Loucy (cell line): Measurements from ENCODE around the gene FLNA.
"Not testable (repeated sequence)": the region's sequence is repeated elsewhere in the genome, so short reads cannot be mapped to it uniquely, and the experiment has no call there.

Source experiments
- H2AFZ ChIP-seq: fragments of 200-600 bp; sonication (generic); 2 replicates; pipeline ENCODE4 v1.6.0; 2016; ENCODE audit warnings: antibody characterized with exemption, mild to moderate bottlenecking, low read length, moderate library complexity
- H3F3A ChIP-seq: fragments of 200-600 bp; 2 replicates; pipeline ENCODE4 v1.6.0; 2016; ENCODE audit warnings: antibody characterized with exemption, low read depth, mild to moderate bottlenecking
- H3K27me3 ChIP-seq: fragments of 200-600 bp; sonication (generic); 2 replicates; pipeline ENCODE4 v1.6.1; 2014; ENCODE audit warnings: low read length, mild to moderate bottlenecking; ENCODE audit not compliant: insufficient read depth, poor library complexity, severe bottlenecking
- H3K36me3 ChIP-seq: fragments of 200-600 bp; sonication (generic); 2 replicates; pipeline ENCODE4 v1.6.1; 2016; ENCODE audit warnings: low read length; ENCODE audit not compliant: insufficient read depth
- H3K4me1 ChIP-seq: fragments of 200-600 bp; sonication (generic); 2 replicates; pipeline ENCODE4 v1.5.1; 2014; ENCODE audit warnings: low read length, mild to moderate bottlenecking; ENCODE audit not compliant: insufficient read depth, poor library complexity, severe bottlenecking
- H3K4me2 ChIP-seq: fragments of 200-600 bp; sonication (generic); 2 replicates; pipeline ENCODE4 v1.6.0; 2014; ENCODE audit warnings: antibody characterized with exemption, low read length, low read depth, mild to moderate bottlenecking; ENCODE audit not compliant: poor library complexity, severe bottlenecking
- H3K4me3 ChIP-seq: fragments of 200-600 bp; sonication (generic); 2 replicates; pipeline ENCODE4 v1.5.1; 2014; ENCODE audit warnings: low read length, mild to moderate bottlenecking, mixed read lengths; ENCODE audit not compliant: poor library complexity, severe bottlenecking
- H3K79me2 ChIP-seq: fragments of 200-600 bp; sonication (generic); 2 replicates; pipeline ENCODE4 v1.6.1; 2014; ENCODE audit warnings: low read length; ENCODE audit not compliant: insufficient read depth
- H3K9ac ChIP-seq: fragments of 200-600 bp; sonication (generic); 2 replicates; pipeline ENCODE4 v1.6.0; 2014; ENCODE audit warnings: mild to moderate bottlenecking, low read depth, low read length, moderate library complexity; ENCODE audit not compliant: poor library complexity, severe bottlenecking
- H3K9me2 ChIP-seq: fragments of 200-600 bp; sonication (generic); replicated peaks from 2 replicates; pipeline ENCODE4 v1.6.1; 2016; ENCODE audit warnings: low read depth, low read length, mixed read lengths
- H3K9me3 ChIP-seq: fragments of 200-600 bp; sonication (generic); 2 replicates; pipeline ENCODE4 v1.6.1; 2014; ENCODE audit warnings: mild to moderate bottlenecking, antibody characterized with exemption, low read length, low read depth; ENCODE audit not compliant: insufficient read depth
- H4K20me1 ChIP-seq: fragments of 200-600 bp; sonication (generic); 2 replicates; pipeline ENCODE4 v1.6.0; 2014; ENCODE audit warnings: antibody characterized with exemption, low read length, mild to moderate bottlenecking; ENCODE audit not compliant: insufficient read depth, poor library complexity, severe bottlenecking
- CTCF ChIP-seq: fragments of 200-600 bp; sonication (generic); conservative IDR thresholded peaks from 2 replicates; pipeline ENCODE4 v1.5.1; 2014; ENCODE audit warnings: mild to moderate bottlenecking, antibody characterized with exemption, low read length
- EZH2phosphoT487 ChIP-seq: fragments of 200-600 bp; IDR thresholded peaks from 2 replicates; pipeline ENCODE4 v1.6.1; 2018; ENCODE audit warnings: antibody characterized with exemption, mild to moderate bottlenecking, moderate library complexity, borderline replicate concordance

FLNA gene

GRCh38 chrX:154401045-154401799 lies 26.8 kb upstream of the FLNA start:
- no peak overlapping the region for H3K4me3 ChIP-seq
- no peaks in the 10 kb centered on the region for H3K9me3 ChIP-seq
- no peaks in the 10 kb centered on the region for H3K9me2 ChIP-seq
- H2AFZ ChIP-seq = no peak overlapping the region
- no peak for TF ChIP-seq EZH2phosphoT487
- no peak for TF ChIP-seq CTCF
- peaks cover 21% of the 10 kb centered on the region; the same call in 1 of the 2 replicates for H3K36me3 ChIP-seq
- H3K79me2 ChIP-seq = peaks cover 35% of the 10 kb centered on the region
- no peak overlapping the region for H3K9ac ChIP-seq
- peaks cover 8% of the 10 kb centered on the region for H3K27me3 ChIP-seq
- peaks cover 25% of the 10 kb centered on the region for H4K20me1 ChIP-seq
- H3K4me1 ChIP-seq = peaks cover 13% of the 10 kb centered on the region
- H3K4me2 ChIP-seq = no peak overlapping the region
- H3F3A ChIP-seq = no peaks in the 10 kb centered on the region; the same call in 1 of the 2 replicates

- peak overlapping the region; percentile 93 for H3K4me3 ChIP-seq
- not testable (repeated sequence) for H3K9ac ChIP-seq, H3K9me3 ChIP-seq, H2AFZ ChIP-seq, H3K9me2 ChIP-seq, H3F3A ChIP-seq, H3K27me3 ChIP-seq
- H4K20me1 ChIP-seq = peaks cover 25% of the 10 kb centered on the region
- peaks cover 21% of the 10 kb centered on the region; the same call in 1 of the 2 replicates for H3K36me3 ChIP-seq
- peaks cover 35% of the 10 kb centered on the region for H3K79me2 ChIP-seq
- H3K4me2 ChIP-seq = peak overlapping the region; percentile 86
- peaks cover 13% of the 10 kb centered on the region for H3K4me1 ChIP-seq
Observed at GRCh38 chrX:154400369-154400817, 26.0 kb upstream of the FLNA start.

GRCh38 chrX:154399527-154400368 lies 25.3 kb upstream of the FLNA start:
- Histone ChIP-seq H3K4me1 (peaks cover 13% of the 10 kb centered on the region), H3K4me2 (peak overlapping the region; percentile 86), H4K20me1 (peaks cover 25% of the 10 kb centered on the region), H3K9me3 (no peaks in the 10 kb centered on the region), H3K4me3 (peak overlapping the region; percentile 93), H3K79me2 (peaks cover 35% of the 10 kb centered on the region), H3K9ac (peak overlapping the region; percentile 100), H2AFZ (no peak overlapping the region), H3K9me2 (no peaks in the 10 kb centered on the region), H3K36me3 (peaks cover 21% of the 10 kb centered on the region; the same call in 1 of the 2 replicates), H3F3A (no peaks in the 10 kb centered on the region; the same call in 1 of the 2 replicates), H3K27me3 (peaks cover 8% of the 10 kb centered on the region)
- TF ChIP-seq CTCF = no peak
- TF ChIP-seq EZH2phosphoT487 = no peak
